Keratinocyte (primary cell): ENCODE measurements around the gene GSTM4. TPM values are rescaled to one million over a fixed set of nuclear protein-coding genes. Genes with fewer than 3 reads are reported as not detected.

Experiments used
- DNase-seq: peaks from one replicate; pipeline ENCODE4 v3.0.0-alpha.2; 2011; ENCODE audit warnings: low read depth, missing footprints, low spot score
- FAIRE-seq: peaks from 2 replicates; lab custom pipeline; 2011; peaks lifted over from hg19 to GRCh38; lab: Jason Lieb, UNC
- H2AFZ ChIP-seq: 2 replicates; pipeline ENCODE4 v1.6.0; 2012; ENCODE audit warnings: low read length, control low read depth, inconsistent platforms; ENCODE audit not compliant: control insufficient read depth
- H3K27ac ChIP-seq: 2 replicates; pipeline ENCODE4 v1.5.1; 2011; ENCODE audit warnings: low read length; ENCODE audit not compliant: control insufficient read depth, insufficient read depth
- H3K27me3 ChIP-seq: 3 replicates; pipeline ENCODE4 v1.6.0; 2011; ENCODE audit warnings: low read length; ENCODE audit not compliant: control insufficient read depth, insufficient read depth; ENCODE audit errors: extremely low read depth
- H3K36me3 ChIP-seq, 2 experiments: 2 replicates in 1 of 2; 3 replicates in 1 of 2; pipeline ENCODE4 v1.5.1; 2011; ENCODE audit warnings: low read length in 2 of 2, mild to moderate bottlenecking in 1 of 2; ENCODE audit not compliant: control insufficient read depth in 2 of 2, insufficient read depth in 2 of 2; ENCODE audit errors: extremely low read depth in 1 of 2
- H3K4me1 ChIP-seq: 3 replicates; pipeline ENCODE4 v1.5.1; 2011; ENCODE audit warnings: low read length; ENCODE audit not compliant: control insufficient read depth, insufficient read depth; ENCODE audit errors: extremely low read depth
- H3K4me2 ChIP-seq: 3 replicates; pipeline ENCODE4 v1.6.0; 2011; ENCODE audit warnings: low read depth, low read length; ENCODE audit not compliant: control insufficient read depth, insufficient read depth; ENCODE audit errors: extremely low read depth
- H3K4me3 ChIP-seq, 3 experiments: fragments of 200-600 bp in 1 of 3; sonication (generic) in 1 of 3; 2 replicates in 2 of 3; 3 replicates in 1 of 3; pipeline ENCODE4 v1.5.1; 2011 to 2016; ENCODE audit warnings: low read length in 3 of 3, mild to moderate bottlenecking in 3 of 3, control low read depth in 2 of 3, inconsistent platforms in 1 of 3, low read depth in 1 of 3, mixed read lengths in 1 of 3, mixed run types in 1 of 3, moderate library complexity in 1 of 3; ENCODE audit not compliant: control insufficient read depth in 2 of 3, insufficient read depth in 2 of 3; ENCODE audit errors: extremely low read depth in 1 of 3
- H3K79me2 ChIP-seq: 2 replicates; pipeline ENCODE4 v1.6.0; 2012; ENCODE audit warnings: low read length; ENCODE audit not compliant: control insufficient read depth, insufficient read depth
- H3K9ac ChIP-seq: 3 replicates; pipeline ENCODE4 v1.6.0; 2011; ENCODE audit warnings: low read length; ENCODE audit not compliant: control insufficient read depth, insufficient read depth; ENCODE audit errors: extremely low read depth
- H3K9me1 ChIP-seq: 3 replicates; pipeline ENCODE4 v1.6.0; 2011; ENCODE audit warnings: low read length; ENCODE audit not compliant: control insufficient read depth, insufficient read depth; ENCODE audit errors: extremely low read depth
- H3K9me3 ChIP-seq: 2 replicates; pipeline ENCODE4 v1.5.1; 2012; ENCODE audit warnings: low read depth, low read length; ENCODE audit not compliant: control insufficient read depth
- H4K20me1 ChIP-seq: 3 replicates; pipeline ENCODE4 v1.6.0; 2011; ENCODE audit warnings: low read length; ENCODE audit not compliant: control insufficient read depth, insufficient read depth; ENCODE audit errors: extremely low read depth
- EZH2 ChIP-seq: IDR thresholded peaks from one replicate; pipeline ENCODE4 v1.6.1; 2012; ENCODE audit warnings: inconsistent platforms, mild to moderate bottlenecking, low read length, moderate library complexity
- dilution Hi-C: fragments of 300-500 bp; cut with MboI; formaldehyde crosslinking; loops from one replicate; pipeline ENCODE4 v1.7.0; 2020; ENCODE audit warnings: low sequenced_read_pairs; ENCODE audit not compliant: extremely low pct_ligation_motif_present
- polyA minus RNA-seq, 3 experiments: library from RNA; depleted of rRNA, polyadenylated mRNA; stranded (reverse); fragments of >200 nt; gene quantifications; 1 replicate in 1 of 3; 2 replicates in 1 of 3; 3 replicates in 1 of 3; pipeline ENCODE4 v1.2.3, GENCODE V29; 2011
- polyA plus RNA-seq, 5 experiments: library from polyadenylated mRNA; depleted of rRNA in 3 of 5; stranded (reverse) in 3 of 5; stranded (forward) in 1 of 5; unstranded in 1 of 5; fragments of >200 nt; gene quantifications; 1 replicate in 1 of 5; 2 replicates in 3 of 5; 3 replicates in 1 of 5; pipeline versions ENCODE4 v1.2.1 to v1.2.3, GENCODE V29; 2011 to 2012; ENCODE audit warnings: missing spikeins in 2 of 5, low read depth in 1 of 5, low replicate concordance in 1 of 5
- TF ChIP-seq, protein P1 (sequence below), 3 experiments: IDR thresholded peaks in 1 of 3; conservative IDR thresholded peaks in 1 of 3; optimal IDR thresholded peaks in 1 of 3; 2 replicates in 2 of 3; 3 replicates in 1 of 3; pipeline versions ENCODE3 to v1.5.1; 2011; ENCODE audit warnings: low read length in 3 of 3, mild to moderate bottlenecking in 3 of 3, moderate library complexity in 2 of 3, control low read depth in 1 of 3, inconsistent platforms in 1 of 3; ENCODE audit not compliant: insufficient read depth in 2 of 3; ENCODE audit errors: extremely low read depth in 1 of 3

Gene GSTM4
- polyA plus RNA-seq = 13.3 to 15.9 TPM (median 14.1 TPM) in 3 replicates
- 2.7 TPM for polyA plus RNA-seq (2011; ENCODE audit: low read depth)
- 12.6 and 13.8 TPM in 2 replicates for polyA plus RNA-seq (2011; cell fraction: cytosol; rRNA removed)
- 17.8 and 22.9 TPM in 2 replicates for polyA plus RNA-seq (2011; cell fraction: nucleus; rRNA removed)
- polyA plus RNA-seq (2012; ENCODE audit: low replicate concordance) = 4.5 and 10.2 TPM in 2 replicates
- polyA minus RNA-seq = 7.0 to 16.5 TPM (median 9.7 TPM) in 3 replicates
- polyA minus RNA-seq (2011; cell fraction: cytosol; rRNA and poly(A)+ RNA removed) = 10.0 TPM
- polyA minus RNA-seq (2011; cell fraction: nucleus; rRNA and poly(A)+ RNA removed) = 5.3 and 10.9 TPM in 2 replicates

DNA sequence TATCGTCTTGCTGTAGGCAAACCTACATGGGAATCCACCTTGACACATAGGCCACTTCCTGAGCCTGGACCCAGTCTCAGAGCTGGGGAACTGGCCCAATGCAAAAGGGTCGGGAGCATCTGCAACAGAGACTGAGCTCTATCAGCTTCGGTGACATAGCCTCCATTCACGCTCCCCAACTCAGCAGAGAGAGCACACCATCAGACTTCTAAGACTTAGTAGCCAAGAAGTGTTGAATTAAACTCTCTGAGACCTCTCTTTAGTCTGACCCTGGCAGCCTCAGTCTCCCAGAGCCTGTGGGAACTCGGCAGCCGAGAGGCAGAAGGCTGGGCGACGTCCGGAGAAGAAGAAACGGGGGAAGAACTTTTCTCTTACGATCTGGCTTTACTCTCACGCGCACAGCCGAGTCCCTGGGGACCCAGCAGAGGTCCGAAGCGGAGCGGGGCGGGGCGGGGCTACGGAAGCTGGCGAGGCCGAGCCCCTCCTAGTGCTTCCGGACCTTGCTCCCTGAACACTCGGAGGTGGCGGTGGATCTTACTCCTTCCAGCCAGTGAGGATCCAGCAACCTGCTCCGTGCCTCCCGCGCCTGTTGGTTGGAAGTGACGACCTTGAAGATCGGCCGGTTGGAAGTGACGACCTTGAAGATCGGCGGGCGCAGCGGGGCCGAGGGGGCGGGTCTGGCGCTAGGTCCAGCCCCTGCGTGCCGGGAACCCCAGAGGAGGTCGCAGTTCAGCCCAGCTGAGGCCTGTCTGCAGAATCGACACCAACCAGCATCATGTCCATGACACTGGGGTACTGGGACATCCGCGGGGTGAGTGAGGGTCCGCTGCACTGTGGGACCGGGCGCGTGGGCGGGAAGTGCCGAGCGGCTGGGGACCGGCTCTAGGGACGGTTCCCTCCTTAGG is at the start of gene GSTM4:
GSTM4 (plus strand) TSS at position 485 of the 905 bp plus-strand sequence; CDS start at position 776, 291 bp downstream.
- Histone ChIP-seq H2AFZ (peak within 1 kb of the TSS; percentile 98), H3K4me1 (peaks cover 7% of the 10 kb centered on the region), H3K9me1 (no peaks in the 10 kb centered on the region), H3K9ac (peak within 1 kb of the TSS; percentile 66), H4K20me1 (no peaks in the 10 kb centered on the region), H3K27ac (no peak within 1 kb of the TSS), H3K79me2 (no peaks in the 10 kb centered on the region), H3K27me3 (no peaks in the 10 kb centered on the region), H3K4me3 (peak within 1 kb of the TSS; percentile 51 to 93 (median 80)), H3K36me3 (no peaks in the 10 kb centered on the region), H3K9me3 (no peaks in the 10 kb centered on the region), H3K4me2 (peak within 1 kb of the TSS; percentile 96)
- dilution Hi-C loops = no loop called here
- TF ChIP-seq EZH2 = no peak
- TF ChIP-seq, protein P1, sequence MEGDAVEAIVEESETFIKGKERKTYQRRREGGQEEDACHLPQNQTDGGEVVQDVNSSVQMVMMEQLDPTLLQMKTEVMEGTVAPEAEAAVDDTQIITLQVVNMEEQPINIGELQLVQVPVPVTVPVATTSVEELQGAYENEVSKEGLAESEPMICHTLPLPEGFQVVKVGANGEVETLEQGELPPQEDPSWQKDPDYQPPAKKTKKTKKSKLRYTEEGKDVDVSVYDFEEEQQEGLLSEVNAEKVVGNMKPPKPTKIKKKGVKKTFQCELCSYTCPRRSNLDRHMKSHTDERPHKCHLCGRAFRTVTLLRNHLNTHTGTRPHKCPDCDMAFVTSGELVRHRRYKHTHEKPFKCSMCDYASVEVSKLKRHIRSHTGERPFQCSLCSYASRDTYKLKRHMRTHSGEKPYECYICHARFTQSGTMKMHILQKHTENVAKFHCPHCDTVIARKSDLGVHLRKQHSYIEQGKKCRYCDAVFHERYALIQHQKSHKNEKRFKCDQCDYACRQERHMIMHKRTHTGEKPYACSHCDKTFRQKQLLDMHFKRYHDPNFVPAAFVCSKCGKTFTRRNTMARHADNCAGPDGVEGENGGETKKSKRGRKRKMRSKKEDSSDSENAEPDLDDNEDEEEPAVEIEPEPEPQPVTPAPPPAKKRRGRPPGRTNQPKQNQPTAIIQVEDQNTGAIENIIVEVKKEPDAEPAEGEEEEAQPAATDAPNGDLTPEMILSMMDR (optimal IDR thresholded peaks at IDR 0.05 in 1 of 3, IDR thresholded peaks at IDR 0.05 in 1 of 3, conservative IDR thresholded peaks at IDR 0.05 in 1 of 3; ENCODE audit: extremely low read depth in 1 of 3, insufficient read depth in 2 of 3, low read length in 3 of 3) = peak in 1 of 3 experiments; percentile 6
- FAIRE-seq (no peak), DNase-seq (no peak)

DNA sequence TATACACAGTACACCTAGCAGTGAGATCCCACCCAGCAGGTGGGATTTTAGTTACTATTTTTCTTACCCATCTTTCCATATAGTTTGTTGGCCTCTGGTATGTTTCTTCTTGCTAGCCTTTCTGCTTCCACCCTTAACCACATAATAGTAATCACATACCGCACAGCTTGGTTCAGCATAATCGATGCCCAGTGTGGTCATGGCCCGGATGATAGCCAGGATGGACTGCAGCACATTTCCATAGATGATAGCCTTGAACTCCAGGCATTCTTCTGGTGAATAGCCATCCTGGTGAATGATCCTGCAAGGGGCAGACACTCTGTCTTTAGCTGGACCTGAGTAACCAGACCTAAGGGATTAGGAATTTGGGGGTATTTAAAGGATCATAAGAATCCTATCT is 46.0 kb upstream of the GSTM4 start:
- Histone ChIP-seq H3K4me1 (peaks cover 9% of the 10 kb centered on the region), H3K27me3 (no peaks in the 10 kb centered on the region), H3K4me3 (no peak overlapping the region), H3K79me2 (no peaks in the 10 kb centered on the region), H3K9ac (no peak overlapping the region), H4K20me1 (no peaks in the 10 kb centered on the region), H3K36me3 (peaks cover 0 to 2% of the 10 kb centered on the region in 2 experiments), H3K9me3 (no peaks in the 10 kb centered on the region), H3K4me2 (no peak overlapping the region), H3K27ac (no peak overlapping the region), H3K9me1 (no peaks in the 10 kb centered on the region), H2AFZ (no peak overlapping the region)
- DNase-seq (no peak), FAIRE-seq (no peak)
- dilution Hi-C loops = no loop called here
- TF ChIP-seq, protein P1 (optimal IDR thresholded peaks at IDR 0.05 in 1 of 3, IDR thresholded peaks at IDR 0.05 in 1 of 3, conservative IDR thresholded peaks at IDR 0.05 in 1 of 3; ENCODE audit: extremely low read depth in 1 of 3, insufficient read depth in 2 of 3, low read length in 3 of 3) = no peak
- no peak for TF ChIP-seq EZH2
